GM21526 (cell line): ENCODE measurements around the gene PAK4.
"Not testable (repeated sequence)": the region's sequence is repeated elsewhere in the genome, so short reads cannot be mapped to it uniquely, and the experiment has no call there.

Experiments
- ATAC-seq: cut with Tn5 transposase; IDR thresholded peaks from one replicate; pipeline ENCODE4 v1.9.1; 2021; ENCODE audit warnings: moderate library complexity; ENCODE audit not compliant: unreplicated experiment, low FRiP score

Gene PAK4

DNA sequence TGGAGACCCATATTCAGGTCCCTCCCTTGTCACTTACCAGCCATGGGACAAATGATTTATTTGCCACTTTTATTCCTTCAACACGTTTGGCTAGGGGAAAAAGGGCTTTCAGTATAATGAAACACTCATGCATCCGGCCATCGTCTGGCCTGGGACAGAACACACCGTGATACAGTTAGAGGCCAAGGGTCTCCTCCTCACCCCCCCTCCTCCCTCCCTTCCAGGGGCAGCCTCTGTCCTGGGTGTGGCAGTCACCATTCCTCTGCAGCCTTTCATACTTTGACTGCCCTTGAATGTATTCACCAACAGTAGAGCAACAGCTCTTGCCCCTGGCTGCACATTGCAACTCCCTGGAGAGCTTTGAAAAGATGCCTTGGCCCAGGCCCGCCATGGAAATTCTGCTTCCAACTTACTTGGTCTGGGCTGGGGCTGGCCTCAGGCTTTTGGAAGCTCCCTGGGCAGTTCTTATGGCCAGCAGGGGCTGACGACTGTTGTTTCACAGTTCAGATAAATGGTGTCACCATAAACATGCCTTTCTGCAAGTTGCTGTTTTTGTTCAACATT is 3.0 kb downstream of the PAK4 start:
- no peak for ATAC-seq

GRCh38 chr19:39129116-39129515 is 3.5 kb downstream of the PAK4 start:
- no peak for ATAC-seq

GRCh38 chr19:39130337-39131254 is 5.0 kb downstream of the PAK4 start:
- no peak for ATAC-seq

GRCh38 chr19:39131255-39131755 is 5.7 kb downstream of the PAK4 start:
- ATAC-seq = no peak

DNA sequence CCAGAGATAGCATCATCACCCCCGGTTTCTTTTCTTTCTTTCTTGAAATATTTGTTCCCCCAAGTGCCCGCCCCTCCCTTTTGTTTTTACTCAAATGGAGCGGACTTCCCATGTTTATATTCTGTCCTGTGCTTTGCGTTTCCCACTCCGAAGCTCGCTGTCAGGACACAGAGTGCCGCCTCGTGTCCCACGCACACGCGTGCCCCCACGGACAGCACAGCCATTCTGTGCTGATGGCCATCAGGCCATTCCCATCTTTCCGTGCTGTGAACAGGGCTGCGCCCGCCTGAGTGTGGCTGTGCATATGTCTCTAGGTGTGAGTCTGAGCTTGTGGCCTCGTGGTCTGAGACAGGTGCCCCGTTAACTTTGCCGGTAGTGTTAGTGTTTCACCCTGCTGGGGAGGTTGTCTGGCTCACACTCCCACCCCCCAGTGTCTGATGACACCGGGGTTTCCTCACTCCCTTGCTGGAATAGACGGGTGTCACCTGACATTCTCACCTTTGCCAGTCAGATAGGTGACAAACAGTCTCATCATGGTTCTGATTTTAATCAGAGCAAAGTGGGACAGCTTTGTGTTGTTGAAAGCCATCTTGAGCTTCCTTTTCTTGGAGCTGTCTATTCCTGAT is 6.9 kb downstream of the PAK4 start:
- no peak for ATAC-seq

GRCh38 chr19:39133431-39134270 is 8.1 kb downstream of the PAK4 start:
- ATAC-seq = no peak

DNA sequence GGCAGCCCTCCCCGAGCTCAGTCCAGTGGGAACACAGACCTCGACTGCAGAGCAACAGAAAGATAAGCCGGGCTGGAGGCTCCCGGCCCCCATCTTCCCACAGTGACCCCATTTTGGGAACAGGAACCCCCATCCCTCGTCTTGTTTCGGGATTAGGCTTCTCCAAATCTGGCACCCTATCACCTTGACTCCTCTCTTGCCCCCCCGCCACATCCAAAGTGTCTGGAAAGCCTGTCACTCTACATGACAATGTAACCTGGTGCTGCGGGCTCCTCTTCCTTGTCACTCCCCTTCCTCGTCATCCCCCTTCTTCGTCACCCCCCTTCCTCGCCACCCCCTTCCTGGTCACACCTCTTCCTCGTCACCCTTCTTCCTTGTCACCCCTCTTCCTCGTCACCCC is 10.1 kb downstream of the PAK4 start:
- ATAC-seq = no peak

DNA sequence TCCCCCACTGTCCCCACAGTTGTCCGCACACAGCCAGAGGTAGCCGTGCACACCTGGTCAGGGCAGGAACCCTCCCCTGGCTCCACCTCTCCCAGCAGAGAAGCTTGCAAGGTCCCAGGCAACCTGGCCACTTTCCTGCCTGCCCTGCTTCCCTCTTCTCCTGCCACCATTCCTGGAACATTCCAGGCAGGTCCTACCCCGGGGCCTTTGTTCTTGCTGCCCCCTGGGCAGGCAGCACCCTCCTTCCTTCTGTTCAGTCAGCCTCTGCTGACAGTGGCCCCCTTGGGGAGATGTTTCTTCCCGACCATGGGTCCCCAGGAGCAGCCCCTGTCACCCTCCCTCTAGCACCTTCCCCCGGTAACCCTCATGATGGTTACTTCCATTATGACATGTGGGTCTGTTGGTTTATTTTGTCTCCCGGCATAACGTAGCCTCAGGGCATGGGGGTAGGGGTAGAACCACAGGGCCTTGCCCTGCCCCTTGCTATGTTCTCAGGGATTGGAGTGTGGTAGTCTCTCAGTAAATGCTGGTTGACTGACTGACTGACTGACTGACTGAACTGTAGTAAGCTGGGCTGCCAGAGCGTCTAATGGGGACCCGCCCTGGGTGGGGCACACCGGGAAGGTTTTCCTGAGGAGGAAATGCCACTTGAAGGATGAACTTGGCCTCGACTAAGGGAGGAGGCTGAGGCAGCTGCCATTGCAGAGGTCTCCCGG is 10.8 kb downstream of the PAK4 start:
- no peak for ATAC-seq

- ATAC-seq = no peak
Observed at GRCh38 chr19:39137131-39137530, 11.5 kb downstream of the PAK4 start.

GRCh38 chr19:39138221-39139211 is 12.9 kb downstream of the PAK4 start:
- no peak for ATAC-seq

GRCh38 chr19:39139305-39139874 is 13.8 kb downstream of the PAK4 start:
- no peak for ATAC-seq

DNA sequence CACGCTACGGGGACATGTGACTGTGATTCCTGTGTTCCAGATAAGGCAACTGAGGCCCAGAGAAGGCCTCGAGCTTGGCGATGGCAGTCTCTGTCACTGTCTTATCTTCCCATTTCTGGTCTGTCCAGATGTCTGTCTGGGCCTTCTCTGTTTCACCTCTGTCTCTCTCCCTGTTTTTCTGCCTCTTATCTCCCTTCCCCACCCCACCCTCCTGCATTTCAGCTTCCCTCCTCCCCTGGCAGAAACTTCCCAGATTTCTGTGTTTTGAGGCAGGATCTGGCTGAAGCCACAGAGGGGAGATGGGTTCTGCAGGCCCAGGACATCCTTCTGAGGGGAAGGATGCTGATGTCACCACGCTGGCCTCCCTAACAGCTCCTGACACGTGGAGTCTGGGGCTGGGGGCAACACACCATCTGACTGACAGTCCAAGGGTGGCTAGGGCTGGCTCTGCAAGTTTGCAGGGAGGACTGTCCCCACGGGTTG is 14.4 kb downstream of the PAK4 start:
- no peak for ATAC-seq

DNA sequence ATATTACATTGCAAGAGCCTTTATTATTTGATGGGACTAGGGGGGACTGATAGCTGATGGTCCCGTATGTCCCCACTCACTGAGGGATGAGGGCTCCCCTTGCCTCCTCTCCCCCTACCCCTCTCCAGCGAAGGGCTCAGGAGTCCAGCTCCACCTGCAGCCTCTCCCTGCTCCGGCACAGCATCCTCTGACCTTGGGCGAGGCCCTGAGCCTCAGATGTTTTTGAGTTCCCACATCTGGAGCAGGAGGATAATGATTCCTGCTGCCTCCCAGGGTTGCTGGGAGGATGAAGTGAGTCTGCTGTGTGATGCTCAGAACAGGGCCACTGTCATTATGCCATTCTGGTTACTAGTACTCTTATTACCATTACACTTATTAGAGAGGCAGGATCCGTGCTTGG is 15.0 kb downstream of the PAK4 start:
- no peak for ATAC-seq

GRCh38 chr19:39141929-39142328 is 16.3 kb downstream of the PAK4 start:
- ATAC-seq = no peak

- ATAC-seq = no peak
Observed at GRCh38 chr19:39142630-39143029, 17.0 kb downstream of the PAK4 start.

GRCh38 chr19:39143757-39144289 is 18.2 kb downstream of the PAK4 start:
- not testable (repeated sequence) for ATAC-seq

DNA sequence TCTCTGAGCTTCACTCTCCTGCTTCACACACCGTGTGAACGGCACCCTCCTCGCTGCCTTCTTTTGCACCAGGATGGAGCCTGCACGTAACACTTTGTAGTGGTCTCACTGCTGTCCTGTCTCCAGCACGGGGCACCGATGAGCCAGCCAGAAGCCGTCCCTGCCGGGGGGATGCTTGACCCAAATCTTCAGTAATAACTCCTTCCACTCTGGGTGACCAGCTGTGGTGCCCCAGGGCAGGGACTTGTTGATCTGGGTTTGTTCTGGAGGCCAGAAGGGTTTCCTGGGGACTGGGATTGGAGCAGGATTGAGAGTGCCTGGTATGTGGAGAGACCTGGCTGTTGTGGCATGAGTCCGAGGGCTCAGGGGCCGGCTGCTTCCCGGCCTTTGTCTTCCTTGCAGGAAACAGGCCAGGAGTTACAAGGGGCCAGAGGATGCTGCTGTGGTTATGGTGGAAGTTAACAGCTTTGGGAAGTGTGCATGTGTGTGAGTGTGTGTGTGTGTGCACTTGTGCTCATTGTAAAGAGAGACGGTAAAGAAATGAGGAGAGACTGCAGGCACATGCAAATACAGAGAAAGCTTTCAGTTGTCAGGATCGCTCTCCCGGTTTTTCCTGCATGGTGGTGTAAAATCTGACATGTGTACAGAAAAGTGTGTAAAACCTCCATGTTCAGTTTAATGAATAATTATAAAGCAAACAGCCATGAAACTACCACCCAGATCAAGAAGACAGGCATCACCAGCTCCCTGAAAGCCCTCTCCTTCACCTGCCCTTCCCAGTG is 18.9 kb downstream of the PAK4 start:
- no peak for ATAC-seq
